Thyroid gland (tissue), 4 donors: ENCODE measurements around the gene JPH4. TPM values are rescaled to one million over a fixed set of nuclear protein-coding genes. Genes with fewer than 3 reads are reported as not detected.
"Not testable (repeated sequence)": the region's sequence is repeated elsewhere in the genome, so short reads cannot be mapped to it uniquely, and the experiment has no call there.

Experiments
- DNase-seq, 2 donors: peaks; one replicate each; pipeline ENCODE4 v3.0.0-alpha.2; 2019
- H3K27ac ChIP-seq, 3 donors: fragments of 200-600 bp; sonication (generic); 1 replicate in 2 of 3; 2 replicates in 1 of 3; pipeline ENCODE4 v1.5.1; 2016 to 2019; ENCODE audit warnings: mild to moderate bottlenecking in 1 of 3, moderate library complexity in 1 of 3
- H3K27me3 ChIP-seq: fragments of 200-600 bp; sonication (generic); one replicate; pipeline ENCODE4 v1.5.1; 2019
- H3K36me3 ChIP-seq, 2 donors: fragments of 200-600 bp; sonication (generic); one replicate each; pipeline ENCODE4 v1.5.1; 2016 to 2019
- H3K4me1 ChIP-seq, 2 donors: fragments of 200-600 bp; sonication (generic); one replicate each; pipeline ENCODE4 v1.5.1; 2017 to 2019
- H3K4me3 ChIP-seq, 3 donors: fragments of 200-600 bp; sonication (generic); replicated peaks in 1 of 3; 1 replicate in 2 of 3; 2 replicates in 1 of 3; pipeline ENCODE4 v1.5.1; 2016; ENCODE audit warnings: mild to moderate bottlenecking in 1 of 3
- H3K9me3 ChIP-seq: fragments of 200-600 bp; sonication (generic); one replicate; pipeline ENCODE4 v1.5.1; 2017
- POLR2A ChIP-seq, 2 donors: fragments of 450-650 bp; IDR thresholded peaks; one replicate each; pipeline ENCODE4 v1.6.1; 2017; ENCODE audit warnings: antibody characterized with exemption in 2 of 2, mild to moderate bottlenecking in 2 of 2, moderate library complexity in 1 of 2
- WGBS, 2 donors: methylation state at CpG; one replicate each; pipeline ENCODE4 v1.1.5; 2017; 5-methylcytosine and 5-hydroxymethylcytosine counted together
- intact Hi-C: fragments of 100-400 bp; cut with DNase I; formaldehyde crosslinking; loops from one replicate; pipeline ENCODE4 v1.15.1; 2023
- total RNA-seq, 4 donors: library from RNA; depleted of rRNA; stranded (reverse); fragments of >200 nt; gene quantifications; one replicate each; pipeline ENCODE4 v1.2.3, GENCODE V29; 2016
- TF ChIP-seq, protein P1 (sequence below), 6 experiments: fragments of 200-600 bp in 3 of 6; fragments of 450-650 bp in 3 of 6; sonication (generic) in 3 of 6; IDR thresholded peaks; one replicate each; pipeline ENCODE4 v1.5.1; 2016 to 2019; ENCODE audit warnings: antibody characterized with exemption in 6 of 6, mild to moderate bottlenecking in 2 of 6, inconsistent platforms in 1 of 6, moderate library complexity in 1 of 6

JPH4 gene
- total RNA-seq, 4 donors from 2014 or later = 0.11 to 0.54 (median 0.27) TPM; not detected in 1

DNA sequence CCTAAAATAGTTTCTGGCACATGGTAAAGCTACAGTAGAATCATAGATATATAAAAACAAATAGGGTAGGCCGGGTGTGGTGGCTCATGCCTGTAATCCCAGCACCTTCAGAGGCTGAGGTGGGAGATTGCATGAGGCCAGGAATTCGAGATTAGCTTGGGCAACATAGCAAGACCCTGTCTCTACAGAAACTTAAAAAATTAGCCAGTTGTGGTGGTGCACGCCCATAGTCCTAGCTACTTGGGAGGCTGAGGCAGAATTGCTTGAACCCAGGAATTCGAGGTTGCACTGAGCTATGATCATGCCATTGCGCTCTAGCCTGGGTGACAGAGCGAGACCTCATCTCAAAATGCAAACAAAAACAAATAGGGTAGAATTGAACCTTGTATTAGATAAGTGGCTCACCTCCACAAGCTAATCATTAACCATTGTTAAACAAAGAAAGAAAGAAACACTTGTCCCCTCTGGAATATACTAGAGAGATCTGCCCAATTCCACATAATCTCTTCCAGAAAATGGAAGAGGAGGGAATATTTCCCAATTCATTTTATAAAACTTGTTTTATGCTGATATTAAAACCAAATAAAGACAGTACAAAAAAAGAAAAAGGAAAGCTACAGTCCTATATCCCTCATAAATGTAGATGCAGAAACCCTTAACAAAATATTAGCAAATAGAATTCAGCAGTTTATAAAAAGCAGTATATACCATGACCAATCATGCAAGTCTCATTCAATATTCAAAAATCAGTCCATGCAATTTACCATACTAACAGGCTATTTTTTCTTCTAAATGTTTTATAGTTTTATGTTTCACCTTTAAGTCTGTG is 34.9 kb upstream of the JPH4 start:
- no peak overlapping the region for H3K4me3 ChIP-seq
- H3K27ac ChIP-seq = no peak overlapping the region
- peaks cover 0 to 2% of the 10 kb centered on the region in 2 donors for H3K4me1 ChIP-seq
- TF ChIP-seq, protein P1, sequence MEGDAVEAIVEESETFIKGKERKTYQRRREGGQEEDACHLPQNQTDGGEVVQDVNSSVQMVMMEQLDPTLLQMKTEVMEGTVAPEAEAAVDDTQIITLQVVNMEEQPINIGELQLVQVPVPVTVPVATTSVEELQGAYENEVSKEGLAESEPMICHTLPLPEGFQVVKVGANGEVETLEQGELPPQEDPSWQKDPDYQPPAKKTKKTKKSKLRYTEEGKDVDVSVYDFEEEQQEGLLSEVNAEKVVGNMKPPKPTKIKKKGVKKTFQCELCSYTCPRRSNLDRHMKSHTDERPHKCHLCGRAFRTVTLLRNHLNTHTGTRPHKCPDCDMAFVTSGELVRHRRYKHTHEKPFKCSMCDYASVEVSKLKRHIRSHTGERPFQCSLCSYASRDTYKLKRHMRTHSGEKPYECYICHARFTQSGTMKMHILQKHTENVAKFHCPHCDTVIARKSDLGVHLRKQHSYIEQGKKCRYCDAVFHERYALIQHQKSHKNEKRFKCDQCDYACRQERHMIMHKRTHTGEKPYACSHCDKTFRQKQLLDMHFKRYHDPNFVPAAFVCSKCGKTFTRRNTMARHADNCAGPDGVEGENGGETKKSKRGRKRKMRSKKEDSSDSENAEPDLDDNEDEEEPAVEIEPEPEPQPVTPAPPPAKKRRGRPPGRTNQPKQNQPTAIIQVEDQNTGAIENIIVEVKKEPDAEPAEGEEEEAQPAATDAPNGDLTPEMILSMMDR (IDR thresholded peaks at IDR 0.05) = no peak
- TF ChIP-seq POLR2A (IDR thresholded peaks at IDR 0.05) = no peak
- WGBS, 2 donors = 89 to 92% methylated on average over 6 of the region's 6 CpGs
- no peaks in the 10 kb centered on the region for H3K27me3 ChIP-seq
- intact Hi-C loops = no loop called here
- no peaks in the 10 kb centered on the region for H3K9me3 ChIP-seq
- no peak for DNase-seq
- no peaks in the 10 kb centered on the region for H3K36me3 ChIP-seq

DNA sequence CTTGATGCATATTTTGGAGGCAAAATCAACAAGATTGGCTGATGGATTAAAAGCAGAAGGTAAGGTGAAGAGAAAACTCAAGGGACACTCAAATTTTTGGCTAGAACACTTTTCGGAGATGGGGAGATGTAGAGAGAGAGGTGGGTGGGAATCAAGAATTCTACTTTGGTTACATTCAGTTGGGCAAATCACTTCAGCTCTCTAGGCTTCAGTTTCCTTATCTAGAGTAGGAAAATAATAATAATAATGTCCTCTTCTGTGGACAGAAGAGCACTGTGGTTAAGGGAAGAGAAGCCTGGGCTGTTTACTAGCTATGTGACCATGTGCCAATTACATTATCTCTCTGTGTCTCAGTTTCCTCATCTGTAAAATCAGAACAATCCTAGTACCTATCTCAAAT is 34.2 kb upstream of the JPH4 start:
- H3K27me3 ChIP-seq = no peaks in the 10 kb centered on the region
- H3K4me3 ChIP-seq = no peak overlapping the region
- H3K9me3 ChIP-seq = no peaks in the 10 kb centered on the region
- H3K36me3 ChIP-seq = no peaks in the 10 kb centered on the region
- no peak overlapping the region for H3K27ac ChIP-seq
- DNase-seq = no peak
- WGBS, 2 donors = 74 to 78% methylated on average over 1 of the region's 1 CpG
- peaks cover 0 to 2% of the 10 kb centered on the region in 2 donors for H3K4me1 ChIP-seq
- intact Hi-C loops = no loop called here
- no peak for TF ChIP-seq POLR2A (IDR thresholded peaks at IDR 0.05)

DNA sequence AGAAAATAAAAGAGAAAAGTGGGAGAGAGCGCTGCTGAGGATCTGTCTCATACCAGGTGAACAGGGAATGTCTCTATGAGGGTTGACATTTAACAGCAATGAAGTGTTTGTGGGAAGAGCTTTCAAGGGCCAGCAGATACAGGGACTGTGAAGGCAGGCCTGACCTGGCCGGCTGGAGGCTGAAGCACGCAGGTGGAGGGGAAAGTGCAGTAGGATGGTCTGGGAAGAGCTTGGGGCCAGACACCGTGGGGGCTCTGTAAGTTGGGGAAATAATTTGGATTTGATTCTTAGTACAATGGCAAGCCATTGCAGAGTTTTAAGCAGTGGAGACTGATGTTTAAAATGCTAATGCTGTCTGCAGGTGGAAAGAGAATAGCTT is 33.8 kb upstream of the JPH4 start:
- Histone ChIP-seq H3K4me3 (no peak overlapping the region), H3K9me3 (no peaks in the 10 kb centered on the region), H3K36me3 (no peaks in the 10 kb centered on the region), H3K4me1 (peaks cover 0 to 2% of the 10 kb centered on the region in 2 donors), H3K27ac (no peak overlapping the region), H3K27me3 (no peaks in the 10 kb centered on the region)
- intact Hi-C loops = no loop called here
- 39 to 42% methylated on average over 4 of the region's 4 CpGs for WGBS, 2 donors
- TF ChIP-seq POLR2A (IDR thresholded peaks at IDR 0.05) = no peak
- TF ChIP-seq, protein P1 (IDR thresholded peaks at IDR 0.05) = no peak
- peak in 1 of 2 donors; percentile 28 for DNase-seq

DNA sequence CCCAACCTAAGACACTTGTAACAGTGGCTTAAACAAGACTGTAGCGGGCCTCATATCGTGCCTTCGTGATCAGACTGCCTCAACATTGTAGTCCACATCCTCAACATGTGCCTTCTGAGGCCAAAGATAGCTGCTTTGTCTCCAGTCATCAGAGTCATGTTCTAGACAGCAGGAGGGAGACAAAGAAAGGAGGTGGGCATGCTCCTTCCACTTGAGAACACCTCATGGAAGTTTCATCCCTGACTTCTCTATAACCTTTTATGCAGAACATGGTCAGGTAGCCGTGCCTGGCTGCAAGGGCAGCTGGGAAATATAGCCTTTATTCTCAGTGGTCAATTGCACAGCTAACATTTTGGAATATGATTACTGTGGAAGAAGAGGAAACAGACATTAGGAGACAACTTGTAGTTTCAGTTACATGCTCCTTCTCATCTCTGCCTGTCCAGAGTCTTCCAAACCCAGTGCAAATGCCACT is 32.3 kb upstream of the JPH4 start:
- Histone ChIP-seq H3K9me3 (no peaks in the 10 kb centered on the region), H3K4me1 (peaks cover 0 to 2% of the 10 kb centered on the region in 2 donors), H3K4me3 (no peak overlapping the region), H3K27ac (no peak overlapping the region), H3K36me3 (no peaks in the 10 kb centered on the region), H3K27me3 (no peaks in the 10 kb centered on the region)
- no peak for TF ChIP-seq POLR2A (IDR thresholded peaks at IDR 0.05)
- TF ChIP-seq, protein P1 (IDR thresholded peaks at IDR 0.05) = no peak
- WGBS, 2 donors = 58 to 73% methylated on average over 4 of the region's 4 CpGs
- no peak for DNase-seq
- intact Hi-C loops = no loop called here

DNA sequence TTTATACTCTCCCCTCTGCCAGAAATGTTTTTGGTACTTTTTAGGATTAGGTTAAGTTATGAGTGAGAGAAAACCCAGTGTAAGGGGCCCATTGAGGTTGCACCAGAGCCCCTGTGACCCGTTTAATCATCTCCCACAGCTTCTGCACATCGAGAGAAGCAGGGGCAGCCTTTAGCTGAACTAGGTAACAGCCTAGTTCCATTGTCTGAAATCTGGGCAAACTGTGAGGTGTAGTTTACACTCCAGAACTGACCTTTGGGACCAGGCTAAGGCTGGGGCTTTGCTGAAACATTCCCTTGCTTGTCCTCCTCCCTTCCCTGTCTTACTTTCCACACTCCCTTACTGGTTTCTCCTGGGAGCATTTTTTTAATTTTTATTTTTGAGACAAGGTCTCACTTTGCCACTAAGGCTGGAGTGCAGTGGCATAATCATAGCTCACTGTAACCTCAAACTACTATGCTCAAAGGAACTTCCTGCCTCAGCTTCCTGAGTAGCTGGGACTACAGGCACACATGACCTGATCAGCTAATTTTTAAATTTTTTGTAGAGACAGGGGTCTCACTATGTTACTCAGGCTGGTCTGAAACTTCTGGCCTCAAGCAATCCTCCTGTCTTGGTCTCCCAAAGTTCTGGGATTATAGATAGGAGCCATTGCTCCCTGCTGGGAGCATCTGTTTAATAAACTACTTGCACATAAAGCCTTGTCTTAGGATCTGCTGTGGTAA is 31.7 kb upstream of the JPH4 start:
- Histone ChIP-seq H3K36me3 (no peaks in the 10 kb centered on the region), H3K27me3 (no peaks in the 10 kb centered on the region), H3K27ac (no peak overlapping the region), H3K4me3 (no peak overlapping the region), H3K9me3 (no peaks in the 10 kb centered on the region), H3K4me1 (peaks cover 0 to 2% of the 10 kb centered on the region in 2 donors)
- intact Hi-C loops = no loop called here
- WGBS, 2 donors = 56 to 81% methylated on average over 2 of the region's 2 CpGs
- no peak for TF ChIP-seq POLR2A (IDR thresholded peaks at IDR 0.05)
- TF ChIP-seq, protein P1 (IDR thresholded peaks at IDR 0.05) = no peak
- no peak for DNase-seq

DNA sequence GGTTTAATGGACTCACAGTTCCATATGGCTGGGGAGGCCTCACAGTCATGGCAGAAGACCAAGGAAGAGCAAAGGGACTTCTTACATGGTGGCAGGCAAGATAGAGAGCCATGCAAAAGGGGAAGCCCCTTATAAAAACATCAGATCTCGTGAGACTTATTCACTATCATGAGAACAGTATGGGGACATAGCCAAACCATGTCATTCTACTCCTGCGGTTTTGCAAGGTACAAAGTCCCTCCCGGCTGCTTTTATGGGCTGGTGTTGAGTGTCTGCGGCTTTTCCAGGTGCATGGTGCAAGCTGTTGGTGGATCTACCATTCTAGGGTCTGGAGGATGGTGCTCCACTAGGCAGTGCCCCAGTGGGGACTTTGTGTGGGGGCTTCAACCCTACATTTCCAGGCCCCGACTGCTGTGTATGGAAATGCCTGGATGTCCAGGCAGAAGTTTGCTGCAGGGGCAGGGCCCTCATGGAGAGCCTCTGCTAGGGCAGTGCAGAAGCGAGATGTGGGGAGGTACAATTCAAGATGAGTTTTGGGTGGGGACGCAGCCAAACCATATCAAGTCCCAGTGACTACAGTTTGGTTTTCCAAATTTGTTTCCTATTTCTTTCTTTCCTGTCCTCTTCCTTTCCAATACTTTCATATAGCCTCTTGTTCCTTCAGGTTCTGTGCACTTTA is 31.0 kb upstream of the JPH4 start:
- H3K27ac ChIP-seq, H3K9me3 ChIP-seq, H3K4me3 ChIP-seq, DNase-seq, intact Hi-C loops, H3K36me3 ChIP-seq, H3K4me1 ChIP-seq, H3K27me3 ChIP-seq: not testable (repeated sequence)
- WGBS, 2 donors = 65 to 68% methylated on average over 7 of the region's 7 CpGs
